HG02610 (cell line): ENCODE results near the gene TRAK2.
"Not testable (repeated sequence)": the region's sequence is repeated elsewhere in the genome, so short reads cannot be mapped to it uniquely, and the experiment has no call there.

Source experiments
- ATAC-seq: cut with Tn5 transposase; IDR thresholded peaks from one replicate; pipeline ENCODE4 v1.9.1; 2021; ENCODE audit warnings: mild to moderate bottlenecking, moderate library complexity; ENCODE audit not compliant: unreplicated experiment

Gene TRAK2

GRCh38 chr2:201419057-201419635, 32.1 kb downstream of the TRAK2 start:
- ATAC-seq, result no peak

GRCh38 chr2:201415149-201415548, 36.1 kb downstream of the TRAK2 start:
- no peak for ATAC-seq

DNA sequence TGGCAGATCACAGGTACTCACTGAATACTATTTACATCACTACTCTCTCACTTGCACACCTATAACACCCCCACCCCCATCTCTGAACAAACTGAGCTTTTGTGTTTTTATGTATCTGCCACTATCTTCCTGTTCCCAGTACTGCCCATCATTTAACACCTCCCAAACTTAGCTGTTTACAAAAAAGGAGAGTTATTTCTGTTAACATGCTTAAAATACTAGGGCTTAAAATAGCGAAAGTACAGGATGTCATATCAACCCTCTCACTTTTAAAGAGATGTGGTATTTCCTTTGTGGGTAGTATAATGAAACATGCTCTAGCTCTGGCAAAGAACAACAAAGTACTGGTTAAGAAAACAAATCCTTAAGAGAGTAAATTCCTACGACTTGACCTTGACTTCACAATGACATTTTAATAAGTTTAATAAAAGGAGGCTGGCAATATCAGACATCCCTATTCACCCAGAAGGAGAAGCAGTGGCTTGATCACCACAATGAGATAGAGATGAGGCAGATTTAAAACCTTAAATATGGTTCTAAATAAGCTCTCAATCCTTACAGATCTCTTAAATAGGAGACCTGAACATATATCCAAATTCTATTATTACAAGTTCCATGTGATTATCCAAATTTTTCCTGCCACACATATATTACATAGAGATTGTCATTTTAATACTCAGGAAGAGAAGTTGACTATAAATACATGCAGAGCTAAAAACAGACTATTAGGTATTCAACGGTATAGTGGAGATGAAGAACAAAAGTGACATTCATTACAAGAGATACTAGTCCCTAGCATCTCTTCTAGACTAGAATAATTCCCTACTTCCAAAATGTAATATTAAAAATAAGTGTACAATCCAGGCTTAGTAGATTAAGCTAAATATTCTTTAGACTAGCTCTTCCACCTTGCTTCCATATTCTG, 36.9 kb downstream of the TRAK2 start:
- ATAC-seq, result peak; percentile 88

GRCh38 chr2:201413552-201413951, 37.7 kb downstream of the TRAK2 start:
- no peak for ATAC-seq

GRCh38 chr2:201413143-201413542, 38.1 kb downstream of the TRAK2 start:
- ATAC-seq, result no peak

DNA sequence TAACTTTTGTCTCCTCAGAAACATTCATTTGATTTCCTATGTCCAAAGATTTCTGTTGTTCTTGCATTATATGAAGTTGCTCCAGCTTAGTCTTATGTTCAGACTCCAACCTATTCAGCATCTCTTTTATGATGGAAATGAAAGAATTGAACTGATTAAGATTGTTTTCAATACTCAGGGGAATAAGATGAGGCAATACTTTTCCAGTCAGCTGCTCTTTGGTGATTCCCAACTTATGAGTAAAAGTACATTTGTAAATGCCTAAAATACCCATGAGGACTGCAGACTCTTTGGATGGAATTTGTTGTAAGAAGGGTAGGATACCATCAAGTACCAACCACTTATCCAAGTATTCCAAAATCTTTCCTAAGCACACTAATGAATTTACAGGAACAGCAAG, 39.8 kb downstream of the TRAK2 start:
- ATAC-seq, result no peak

DNA sequence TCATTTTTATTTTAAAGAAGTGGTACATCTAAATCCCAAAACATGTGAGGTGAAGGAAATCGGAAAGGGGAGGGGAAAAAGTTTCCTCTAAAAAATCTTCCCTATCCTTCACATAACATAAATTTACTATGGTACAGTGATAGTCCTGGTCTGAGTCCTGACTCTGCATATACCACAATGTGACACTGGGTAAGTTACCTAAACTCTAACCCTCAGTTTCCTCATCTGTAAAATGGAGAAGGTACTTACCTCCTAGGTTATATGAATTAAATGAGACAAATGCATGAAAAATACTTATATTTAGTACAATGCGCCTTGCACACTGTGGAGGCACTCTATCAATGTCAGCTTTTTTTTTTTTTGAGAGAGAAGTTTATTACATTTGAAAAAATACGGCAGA, 42.3 kb downstream of the TRAK2 start:
- ATAC-seq, result no peak

DNA sequence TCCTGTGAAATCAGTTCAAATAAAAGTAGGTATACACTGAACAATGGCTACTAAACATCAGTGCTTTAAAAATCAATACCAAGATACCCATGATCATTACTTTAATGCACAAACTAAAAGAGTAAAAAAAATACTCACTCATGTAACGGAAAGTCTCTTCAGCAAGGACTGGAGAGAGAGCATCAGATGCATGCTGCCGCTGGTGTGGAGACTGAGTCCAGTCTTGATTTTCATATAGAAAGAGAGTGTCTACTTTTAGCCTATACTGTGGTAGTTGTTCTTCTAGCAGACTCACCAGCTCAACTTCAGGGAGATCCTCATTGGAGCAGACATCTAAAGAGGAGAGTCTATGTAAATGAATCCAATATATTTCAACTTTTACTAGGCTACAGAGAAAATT, 44.0 kb downstream of the TRAK2 start:
- ATAC-seq, result no peak

GRCh38 chr2:201406077-201406662, 45.1 kb downstream of the TRAK2 start:
- ATAC-seq, result no peak

- ATAC-seq, result no peak
Measured at GRCh38 chr2:201404699-201405280, 46.5 kb downstream of the TRAK2 start.

GRCh38 chr2:201403880-201404279, 47.4 kb downstream of the TRAK2 start:
- no peak for ATAC-seq

DNA sequence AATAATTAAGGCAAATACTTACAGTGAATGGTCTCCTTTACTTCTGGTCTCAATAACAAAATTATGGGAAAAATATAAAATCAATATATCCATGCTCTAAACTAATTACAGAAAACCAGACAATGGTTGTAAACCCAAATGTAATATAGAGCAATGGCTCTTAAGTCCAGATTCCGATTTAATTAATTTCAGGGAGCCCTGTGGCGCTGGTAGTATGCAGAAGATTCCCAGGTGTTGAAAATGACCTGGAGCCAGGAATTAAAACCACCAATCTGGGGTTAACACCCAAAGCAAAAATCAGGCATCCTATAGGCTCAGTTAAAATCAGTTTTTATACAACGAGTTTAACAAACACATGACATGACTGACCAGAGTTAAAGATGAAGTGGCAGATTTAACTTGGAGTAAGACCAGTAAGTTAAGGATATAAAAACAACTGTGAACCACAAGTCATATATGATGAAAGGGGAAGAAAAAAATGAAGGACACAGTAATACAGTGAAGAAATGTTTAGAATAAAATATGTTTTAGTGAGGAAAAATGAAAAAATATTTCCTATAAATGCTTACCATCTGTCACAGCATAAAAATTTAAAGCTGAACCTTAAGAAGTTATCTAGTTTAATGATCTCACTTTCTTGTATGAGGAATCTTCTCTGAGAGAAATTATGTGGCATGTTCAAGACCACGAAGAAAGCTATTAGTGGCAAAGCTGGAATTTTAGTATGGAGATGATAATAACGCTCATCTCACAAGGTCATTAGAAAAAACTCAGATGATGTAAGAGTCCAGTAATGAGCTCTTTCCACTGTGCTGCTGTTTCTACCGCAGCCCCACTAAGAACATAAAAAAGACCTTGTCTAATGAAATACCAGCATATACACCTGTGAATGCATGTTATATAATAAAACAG, 48.4 kb downstream of the TRAK2 start:
- no peak for ATAC-seq

GRCh38 chr2:201401815-201402214, 49.4 kb downstream of the TRAK2 start:
- ATAC-seq, result no peak

DNA sequence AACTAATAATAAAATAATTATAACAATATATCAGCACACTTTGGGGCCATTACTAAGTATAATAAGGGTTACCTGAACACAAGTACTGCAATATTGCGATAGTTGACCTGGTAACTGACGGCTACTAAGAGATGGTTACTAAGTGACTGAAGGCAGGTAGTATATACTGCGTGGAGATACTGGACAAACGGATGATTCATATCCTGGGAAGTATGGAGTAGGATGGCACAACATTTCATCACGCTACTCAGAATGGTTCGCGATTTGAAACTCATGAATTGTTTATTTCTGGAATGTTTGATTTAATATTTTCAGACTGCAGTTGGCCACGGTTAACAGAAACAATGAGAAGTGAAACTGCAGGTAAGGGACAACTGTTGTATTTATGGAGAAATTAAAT, 54.7 kb downstream of the TRAK2 start:
- ATAC-seq, result no peak

- ATAC-seq, result no peak
Measured at GRCh38 chr2:201383136-201383535, 68.1 kb downstream of the TRAK2 start.

GRCh38 chr2:201378496-201379397, 72.5 kb downstream of the TRAK2 start:
- ATAC-seq, result no peak

GRCh38 chr2:201377218-201377617, 74.0 kb downstream of the TRAK2 start:
- ATAC-seq, result no peak

GRCh38 chr2:201369775-201370174, 81.5 kb downstream of the TRAK2 start:
- no peak for ATAC-seq

- not testable (repeated sequence) for ATAC-seq
Measured at GRCh38 chr2:201369318-201369717, 81.9 kb downstream of the TRAK2 start.

DNA sequence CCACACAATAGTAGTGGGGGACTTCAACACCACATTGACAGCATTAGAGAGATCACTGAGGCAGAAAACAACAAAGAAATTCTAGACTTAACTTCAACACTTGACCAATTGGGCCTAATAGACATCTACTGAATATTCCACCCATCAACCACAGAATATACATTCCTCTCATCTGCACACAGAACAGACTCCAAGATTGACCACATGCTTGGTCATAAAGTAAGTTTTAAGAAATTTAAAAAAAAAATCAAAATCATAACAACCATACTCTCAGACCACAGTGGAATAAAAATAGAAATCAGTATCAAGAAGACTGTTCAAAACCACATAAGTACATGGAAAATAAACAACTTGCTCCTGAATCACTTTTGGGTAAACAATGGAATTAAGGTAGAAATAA, 85.1 kb downstream of the TRAK2 start:
- no peak for ATAC-seq
